NCI-H2107 treated with DMSO at 0.1 percent for 48 hours (cell line): ENCODE results near the gene MALRD1.

ENCODE experiments used
- DNase-seq: peaks from one replicate; lab custom pipeline; 2025; ENCODE audit not compliant: unreplicated experiment; lab: John Stamatoyannopoulos, UW

Gene MALRD1

GRCh38 chr10:19212590-19212989 is 164.0 kb downstream of the MALRD1 start:
- DNase-seq: no peak

DNA sequence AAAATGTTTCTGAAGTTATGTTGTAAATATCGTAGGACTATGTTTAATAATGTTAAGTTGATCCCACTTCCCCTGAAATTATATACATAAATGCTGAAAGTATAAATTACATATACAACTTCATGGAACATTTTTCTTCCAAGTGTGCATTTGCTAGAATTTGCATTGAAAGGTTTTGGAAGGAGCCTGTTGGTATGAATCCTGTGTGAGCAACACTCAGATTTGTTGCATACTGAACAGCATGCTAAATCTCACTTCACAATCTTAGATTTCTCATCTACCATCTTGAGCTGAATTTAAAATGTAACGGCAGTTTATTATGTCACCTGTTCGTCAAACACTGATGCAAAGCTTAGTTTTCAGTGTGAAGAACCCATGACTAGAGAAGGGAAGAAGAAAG is 172.6 kb downstream of the MALRD1 start:
- DNase-seq: no peak

DNA sequence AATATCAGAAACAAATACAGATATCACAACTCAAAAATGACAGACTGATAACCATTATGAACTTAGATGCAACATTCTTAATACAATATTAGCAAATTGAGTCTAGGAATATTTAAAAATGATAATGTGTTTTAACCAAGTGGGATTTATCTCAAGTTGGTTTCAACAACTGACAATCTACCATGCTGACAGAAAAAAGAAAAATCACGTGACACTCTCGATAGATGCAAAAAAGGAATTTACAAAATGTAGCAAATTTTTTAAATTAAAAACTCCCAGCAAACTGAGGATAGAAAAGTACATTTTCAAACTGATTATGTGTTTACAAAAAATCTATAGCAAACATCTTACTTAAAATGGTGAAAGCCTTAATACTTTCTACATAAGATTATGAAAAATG is 177.4 kb downstream of the MALRD1 start:
- DNase-seq: no peak

DNA sequence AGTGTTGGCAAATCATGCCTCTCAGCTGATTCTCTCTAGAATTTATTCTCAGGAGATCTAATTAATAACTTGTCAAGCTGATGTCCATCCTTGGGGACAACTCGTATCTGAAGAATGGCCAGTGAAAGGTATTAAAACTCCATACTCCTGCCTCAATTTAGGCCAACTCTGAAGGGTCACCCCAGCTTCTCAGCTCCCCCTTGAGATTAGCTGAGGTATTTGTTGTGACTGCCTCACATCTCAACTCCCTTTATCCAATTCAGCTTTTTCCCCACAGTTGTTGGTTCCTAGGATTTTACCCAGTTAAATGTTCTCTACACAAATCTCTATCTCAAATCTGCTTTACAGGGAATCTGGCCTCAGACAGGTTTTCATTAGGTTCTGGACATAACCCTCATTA is 182.4 kb downstream of the MALRD1 start:
- no peak for DNase-seq

GRCh38 chr10:19245889-19246752 is 197.5 kb downstream of the MALRD1 start:
- DNase-seq: no peak

- DNase-seq: no peak
Measured at GRCh38 chr10:19247843-19248242, 199.2 kb downstream of the MALRD1 start.

DNA sequence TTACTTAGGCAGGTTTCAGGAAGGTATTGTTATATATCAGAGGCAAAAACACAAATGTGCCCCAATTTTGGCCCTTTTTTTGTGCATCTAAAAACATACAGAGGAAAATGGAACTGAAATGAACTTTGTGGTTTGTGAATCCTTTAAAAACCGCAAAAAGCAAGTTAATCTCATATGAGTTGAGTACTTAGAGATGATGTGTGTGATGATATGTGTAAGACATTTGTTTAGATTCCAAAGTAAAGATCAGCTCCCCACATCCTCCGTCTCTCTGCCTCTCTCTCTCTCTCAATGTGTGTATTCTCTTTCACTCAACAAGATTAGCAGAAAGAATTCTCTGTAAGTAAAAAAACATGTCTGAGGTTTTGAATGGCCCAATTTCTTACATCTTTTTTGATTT is 201.9 kb downstream of the MALRD1 start:
- no peak for DNase-seq

DNA sequence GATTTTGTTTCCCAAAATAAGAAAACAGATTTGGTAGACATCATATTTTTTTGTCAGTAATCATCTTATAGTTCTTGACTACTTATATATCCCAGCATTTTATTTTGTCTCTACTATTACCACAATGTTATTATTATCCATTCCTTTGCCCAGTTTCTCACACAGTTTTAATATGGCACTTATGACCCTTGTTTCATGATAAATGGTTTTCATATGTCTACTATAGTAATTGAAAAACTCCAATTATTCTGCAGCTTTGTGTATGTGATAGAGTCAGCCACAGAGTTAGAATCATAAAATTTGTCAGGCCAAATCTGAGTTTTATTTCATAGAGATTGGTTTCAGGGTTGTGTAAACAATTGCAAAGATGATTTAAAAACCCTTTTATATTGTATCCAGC is 203.9 kb downstream of the MALRD1 start:
- no peak for DNase-seq

GRCh38 chr10:19256331-19256730 is 207.7 kb downstream of the MALRD1 start:
- DNase-seq: no peak

DNA sequence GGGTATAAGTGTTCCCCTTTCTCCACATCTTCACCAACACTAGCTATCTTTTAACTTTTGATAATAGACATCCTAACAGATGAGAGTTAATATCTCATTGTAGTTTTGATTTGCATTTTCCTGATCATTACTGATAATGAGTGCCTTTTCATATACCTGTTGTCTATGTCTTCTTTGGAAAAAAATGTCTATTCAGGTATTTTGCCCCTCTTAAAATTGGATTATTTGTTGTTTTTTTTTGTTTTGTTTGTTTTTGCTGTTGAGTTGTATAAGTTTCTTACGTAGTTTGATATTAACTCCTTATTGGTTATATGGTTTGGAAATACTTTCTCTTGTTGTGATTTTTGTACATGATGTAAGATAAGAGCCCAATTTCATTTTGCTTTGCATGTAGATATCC is 214.7 kb downstream of the MALRD1 start:
- DNase-seq: no peak

DNA sequence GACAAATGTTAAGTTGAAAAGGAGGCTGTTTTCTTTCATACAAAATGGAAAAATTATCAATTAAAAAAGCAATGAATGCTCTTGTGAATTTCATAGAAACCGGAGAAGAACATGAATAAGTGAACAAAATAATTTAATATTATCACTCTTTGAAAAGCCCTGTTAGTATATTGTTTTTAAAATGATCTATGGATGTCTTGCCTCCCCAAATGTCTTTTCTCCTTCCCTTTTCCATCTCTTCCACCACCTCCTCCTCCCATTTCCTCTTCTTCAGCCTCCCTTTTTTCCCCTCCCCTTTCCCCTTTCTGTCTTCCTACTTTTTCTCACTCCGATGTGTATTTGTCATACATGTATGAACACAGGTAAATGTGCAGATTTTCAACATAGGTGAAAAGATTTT is 234.7 kb downstream of the MALRD1 start:
- no peak for DNase-seq

DNA sequence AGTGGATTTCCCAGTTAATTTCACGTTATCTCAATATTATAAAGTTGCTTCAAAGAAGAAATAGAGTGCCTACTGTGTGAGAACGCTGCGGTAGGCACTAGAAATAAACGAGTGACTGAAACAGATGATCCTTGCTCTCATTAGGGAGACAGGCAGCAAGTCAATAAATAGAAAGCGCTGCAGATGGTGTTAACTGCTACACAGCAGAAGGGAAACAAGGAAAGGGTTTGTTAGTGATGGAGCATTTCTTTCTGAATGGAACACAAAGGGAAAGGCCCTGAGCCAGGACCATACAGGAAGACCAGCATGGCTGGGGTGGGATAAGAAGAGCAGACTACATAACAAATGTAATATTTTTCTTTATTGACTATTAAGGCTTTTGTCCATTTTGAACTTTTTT is 235.2 kb downstream of the MALRD1 start:
- DNase-seq: no peak

GRCh38 chr10:19290770-19291169 is 242.2 kb downstream of the MALRD1 start:
- no peak for DNase-seq

GRCh38 chr10:19294233-19294632 is 245.6 kb downstream of the MALRD1 start:
- DNase-seq: no peak

- no peak for DNase-seq
Measured at GRCh38 chr10:19299645-19300044, 251.0 kb downstream of the MALRD1 start.

DNA sequence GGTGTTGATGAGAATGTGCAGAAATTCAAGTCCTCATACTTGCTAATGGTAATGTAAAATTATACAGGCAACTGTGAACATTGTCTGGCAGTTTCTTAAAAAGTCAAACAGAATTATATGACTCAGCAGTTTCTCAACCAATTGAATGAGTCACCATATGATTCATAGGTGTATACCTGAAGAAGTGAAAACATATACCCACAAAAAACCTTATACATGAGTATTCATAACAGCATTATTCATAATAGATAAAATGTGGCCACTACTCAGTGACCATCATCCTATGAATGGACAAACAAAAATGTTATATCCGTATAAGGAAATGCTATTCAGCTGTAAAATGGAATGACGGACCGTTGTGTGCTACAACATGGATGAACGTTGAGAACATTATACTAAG is 253.5 kb downstream of the MALRD1 start:
- DNase-seq: no peak

- DNase-seq: no peak
Measured at GRCh38 chr10:19310066-19310465, 261.5 kb downstream of the MALRD1 start.

GRCh38 chr10:19316204-19316870 is 267.7 kb downstream of the MALRD1 start:
- no peak for DNase-seq

- no peak for DNase-seq
Measured at GRCh38 chr10:19317952-19318351, 269.4 kb downstream of the MALRD1 start.

DNA sequence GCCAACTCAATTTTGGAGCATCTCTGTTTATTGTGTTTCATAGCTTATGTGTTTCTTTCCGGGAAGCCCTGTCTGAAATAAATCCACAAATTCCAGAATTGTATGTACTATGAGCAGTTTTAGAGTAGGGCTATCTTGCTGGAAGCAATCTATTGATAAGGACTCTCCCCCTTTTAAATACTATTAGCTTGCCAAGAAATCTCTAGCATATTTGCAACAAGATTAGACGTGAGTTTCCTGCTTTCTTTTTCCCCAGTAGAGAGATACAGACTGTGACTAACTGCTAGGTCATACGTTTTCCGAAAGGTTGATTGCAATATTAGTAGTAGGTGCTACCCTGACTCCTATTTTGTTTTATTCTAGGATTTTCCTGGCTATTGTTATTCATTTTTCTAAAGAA is 277.0 kb downstream of the MALRD1 start:
- no peak for DNase-seq

GRCh38 chr10:19328582-19328981 is 280.0 kb downstream of the MALRD1 start:
- no peak for DNase-seq

GRCh38 chr10:19329475-19329874 is 280.9 kb downstream of the MALRD1 start:
- no peak for DNase-seq

DNA sequence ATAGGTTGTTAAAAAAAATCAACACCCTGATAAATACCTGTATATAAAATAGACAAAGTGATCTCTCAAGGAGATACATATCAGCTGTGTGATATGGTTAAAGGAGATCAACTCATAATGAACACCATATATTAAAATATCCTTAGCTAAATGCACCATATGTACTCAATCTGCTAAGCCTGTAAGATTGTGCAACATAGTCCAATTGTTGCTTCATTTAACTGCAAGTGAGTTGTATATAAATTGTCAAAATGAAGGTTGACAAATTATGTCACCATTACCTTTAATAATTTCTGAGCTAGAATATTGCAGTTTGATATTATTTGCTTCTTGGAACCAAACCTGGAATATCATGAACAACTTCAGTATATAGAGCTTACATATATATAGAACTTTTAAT is 283.7 kb downstream of the MALRD1 start:
- no peak for DNase-seq
